ENCODE data around the gene TAF13. TPM values are rescaled to one million over a fixed set of nuclear protein-coding genes. Genes with fewer than 3 reads are reported as not detected.
A peak's percentile ranks its signal among the peaks of the same experiment; 100 is the strongest.
"Not testable (repeated sequence)": the region's sequence is repeated elsewhere in the genome, so short reads cannot be mapped to it uniquely, and the experiment has no call there.

The TAF13 gene
- total and polyA plus RNA-seq, 4 donors, result 23.6 to 91.6 (median 78.7) TPM

- 100% methylated on average over 3 of the region's 3 CpGs for WGBS (ENCODE audit: insufficient coverage)
Measured at GRCh38 chr1:109056064-109056463, 19.7 kb downstream of the TAF13 start.

GRCh38 chr1:109052145-109052544, 23.7 kb downstream of the TAF13 start:
- WGBS (ENCODE audit: insufficient coverage), result 100% methylated on average over 3 of the region's 3 CpGs
- H3K36me3 ChIP-seq (ENCODE audit: control insufficient read depth, insufficient read depth, low read length); H3K27me3 ChIP-seq (ENCODE audit: control insufficient read depth, insufficient read depth, low read length); H3K27ac ChIP-seq (ENCODE audit: low read depth, low read length); DNase-seq (ENCODE audit: low read depth in 4 of 6, low spot score in 6 of 6); H3K4me3 ChIP-seq (ENCODE audit: low read depth, low read length); H3K4me1 ChIP-seq (ENCODE audit: control insufficient read depth, insufficient read depth, low read length); H3K9me3 ChIP-seq (ENCODE audit: control insufficient read depth, insufficient read depth, low read length): not testable (repeated sequence)

More at GRCh38 chr1:109056064-109056463, 19.7 kb downstream of the TAF13 start:
- Histone ChIP-seq H3K36me3 (ENCODE audit: control insufficient read depth, insufficient read depth, low read length) (no peaks in the 10 kb centered on the region), H3K27me3 (ENCODE audit: control insufficient read depth, insufficient read depth, low read length) (no peaks in the 10 kb centered on the region), H3K27ac (ENCODE audit: low read depth, low read length) (no peak overlapping the region), H3K9me3 (ENCODE audit: control insufficient read depth, insufficient read depth, low read length) (no peaks in the 10 kb centered on the region), H3K4me3 (ENCODE audit: low read depth, low read length) (no peak overlapping the region), H3K4me1 (ENCODE audit: control insufficient read depth, insufficient read depth, low read length) (no peaks in the 10 kb centered on the region)
- no peak for DNase-seq (ENCODE audit: low read depth in 4 of 6, low spot score in 6 of 6)

GRCh38 chr1:109050228-109050995, 25.4 kb downstream of the TAF13 start:
- Histone ChIP-seq H3K4me1 (ENCODE audit: control insufficient read depth, insufficient read depth, low read length) (no peaks in the 10 kb centered on the region), H3K36me3 (ENCODE audit: control insufficient read depth, insufficient read depth, low read length) (no peaks in the 10 kb centered on the region), H3K4me3 (ENCODE audit: low read depth, low read length) (no peak overlapping the region), H3K27me3 (ENCODE audit: control insufficient read depth, insufficient read depth, low read length) (no peaks in the 10 kb centered on the region), H3K27ac (ENCODE audit: low read depth, low read length) (no peak overlapping the region), H3K9me3 (ENCODE audit: control insufficient read depth, insufficient read depth, low read length) (no peaks in the 10 kb centered on the region)
- WGBS (ENCODE audit: insufficient coverage), result 94% methylated on average over 5 of the region's 7 CpGs
- no peak for DNase-seq (ENCODE audit: low read depth in 4 of 6, low spot score in 6 of 6)

- H3K4me3 ChIP-seq (ENCODE audit: low read depth, low read length), result no peak overlapping the region
- no peaks in the 10 kb centered on the region for H3K36me3 ChIP-seq (ENCODE audit: control insufficient read depth, insufficient read depth, low read length)
- no peak overlapping the region for H3K27ac ChIP-seq (ENCODE audit: low read depth, low read length)
- no peaks in the 10 kb centered on the region for H3K4me1 ChIP-seq (ENCODE audit: control insufficient read depth, insufficient read depth, low read length)
- no peak for DNase-seq (ENCODE audit: low read depth in 4 of 6, low spot score in 6 of 6)
- no peaks in the 10 kb centered on the region for H3K27me3 ChIP-seq (ENCODE audit: control insufficient read depth, insufficient read depth, low read length)
- H3K9me3 ChIP-seq (ENCODE audit: control insufficient read depth, insufficient read depth, low read length), result no peaks in the 10 kb centered on the region
- WGBS (ENCODE audit: insufficient coverage), result 29% methylated on average over 1 of the region's 2 CpGs
Measured at GRCh38 chr1:109048335-109048734, 27.5 kb downstream of the TAF13 start.

GRCh38 chr1:109047339-109047738, 28.5 kb downstream of the TAF13 start:
- DNase-seq (ENCODE audit: low read depth in 4 of 6, low spot score in 6 of 6), result no peak
- H3K36me3 ChIP-seq (ENCODE audit: control insufficient read depth, insufficient read depth, low read length), result no peaks in the 10 kb centered on the region
- H3K4me1 ChIP-seq (ENCODE audit: control insufficient read depth, insufficient read depth, low read length), result no peaks in the 10 kb centered on the region
- H3K4me3 ChIP-seq (ENCODE audit: low read depth, low read length), result no peak overlapping the region
- no peak overlapping the region for H3K27ac ChIP-seq (ENCODE audit: low read depth, low read length)
- no peaks in the 10 kb centered on the region for H3K9me3 ChIP-seq (ENCODE audit: control insufficient read depth, insufficient read depth, low read length)
- H3K27me3 ChIP-seq (ENCODE audit: control insufficient read depth, insufficient read depth, low read length), result no peaks in the 10 kb centered on the region
- 81% methylated on average over 2 of the region's 6 CpGs for WGBS (ENCODE audit: insufficient coverage)

- DNase-seq (ENCODE audit: low read depth in 4 of 6, low spot score in 6 of 6), result no peak
- Histone ChIP-seq H3K27ac (ENCODE audit: low read depth, low read length) (no peak overlapping the region), H3K4me3 (ENCODE audit: low read depth, low read length) (no peak overlapping the region), H3K9me3 (ENCODE audit: control insufficient read depth, insufficient read depth, low read length) (no peaks in the 10 kb centered on the region), H3K36me3 (ENCODE audit: control insufficient read depth, insufficient read depth, low read length) (no peaks in the 10 kb centered on the region), H3K4me1 (ENCODE audit: control insufficient read depth, insufficient read depth, low read length) (no peaks in the 10 kb centered on the region), H3K27me3 (ENCODE audit: control insufficient read depth, insufficient read depth, low read length) (no peaks in the 10 kb centered on the region)
- 72% methylated on average over 3 of the region's 4 CpGs for WGBS (ENCODE audit: insufficient coverage)
Measured at GRCh38 chr1:109046671-109047070, 29.1 kb downstream of the TAF13 start.

- H3K4me3 ChIP-seq (ENCODE audit: low read depth, low read length), result no peak overlapping the region
- WGBS (ENCODE audit: insufficient coverage), result no CpG with 5 or more reads among the region's 1 CpG
- no peak overlapping the region for H3K27ac ChIP-seq (ENCODE audit: low read depth, low read length)
- no peaks in the 10 kb centered on the region for H3K36me3 ChIP-seq (ENCODE audit: control insufficient read depth, insufficient read depth, low read length)
- H3K4me1 ChIP-seq (ENCODE audit: control insufficient read depth, insufficient read depth, low read length), result no peaks in the 10 kb centered on the region
- H3K27me3 ChIP-seq (ENCODE audit: control insufficient read depth, insufficient read depth, low read length), result no peaks in the 10 kb centered on the region
- DNase-seq (ENCODE audit: low read depth in 4 of 6, low spot score in 6 of 6), result no peak
- H3K9me3 ChIP-seq (ENCODE audit: control insufficient read depth, insufficient read depth, low read length), result no peaks in the 10 kb centered on the region
Measured at GRCh38 chr1:109045595-109045994, 30.2 kb downstream of the TAF13 start.

- 0% methylated on average over 80 of the region's 90 CpGs for WGBS (ENCODE audit: insufficient coverage)
- Histone ChIP-seq H3K9me3 (ENCODE audit: control insufficient read depth, insufficient read depth, low read length) (no peaks in the 10 kb centered on the region), H3K4me1 (ENCODE audit: control insufficient read depth, insufficient read depth, low read length) (peaks cover 7% of the 10 kb centered on the region), H3K27ac (ENCODE audit: low read depth, low read length) (peak within 1 kb of the TSS; percentile 91), H3K36me3 (ENCODE audit: control insufficient read depth, insufficient read depth, low read length) (no peaks in the 10 kb centered on the region), H3K4me3 (ENCODE audit: low read depth, low read length) (peak within 1 kb of the TSS; percentile 95), H3K27me3 (ENCODE audit: control insufficient read depth, insufficient read depth, low read length) (no peaks in the 10 kb centered on the region)
- peak; percentile 75 to 98 (median 90) for DNase-seq (ENCODE audit: low read depth in 4 of 6, low spot score in 6 of 6)
Measured at GRCh38 chr1:109041621-109042468, 34.0 kb downstream of the TAF13 start, which contains the start of gene WDR47. TSS of gene WDR47 (minus strand) at chr1:109042102. CDS start at chr1:109023512, 18,590 bp downstream.

- peak; percentile 24 to 89 (median 43) for DNase-seq (ENCODE audit: low read depth in 4 of 6, low spot score in 6 of 6)
- WGBS (ENCODE audit: insufficient coverage), result 0% methylated on average over 39 of the region's 44 CpGs
- peak overlapping the region; percentile 91 for H3K27ac ChIP-seq (ENCODE audit: low read depth, low read length)
Measured at GRCh38 chr1:109040989-109041620, 34.7 kb downstream of the TAF13 start.

More at GRCh38 chr1:109040989-109041620, 34.7 kb downstream of the TAF13 start:
- H3K4me1 ChIP-seq (ENCODE audit: control insufficient read depth, insufficient read depth, low read length), result peaks cover 7% of the 10 kb centered on the region
- peak overlapping the region; percentile 95 for H3K4me3 ChIP-seq (ENCODE audit: low read depth, low read length)
- no peaks in the 10 kb centered on the region for H3K9me3 ChIP-seq (ENCODE audit: control insufficient read depth, insufficient read depth, low read length)
- no peaks in the 10 kb centered on the region for H3K27me3 ChIP-seq (ENCODE audit: control insufficient read depth, insufficient read depth, low read length)
- peaks cover 3% of the 10 kb centered on the region for H3K36me3 ChIP-seq (ENCODE audit: control insufficient read depth, insufficient read depth, low read length)

All from spinal cord (tissue), 10 donors.